HEK293 (cell line): ENCODE measurements around the gene EXOSC2.

Experiments
- CTCF ChIA-PET: fragments of 350-600 bp; formaldehyde crosslinking; extraction: SDS; loops from one replicate; lab custom pipeline; 2021; ENCODE audit warnings: antibody characterized with exemption; lab: Yijun Ruan, JAX
- POLR2A ChIA-PET: fragments of 300-600 bp; formaldehyde crosslinking; extraction: SDS; loops from one replicate; lab custom pipeline; 2020; ENCODE audit warnings: antibody characterized with exemption, inconsistent platforms; lab: Yijun Ruan, JAX
- H3K27ac ChIP-seq: fragments of 200-500 bp; sonication (Bioruptor generic); 2 replicates; pipeline ENCODE4 v1.5.1; 2014; ENCODE audit warnings: low read depth, low read length, control low read depth, inconsistent platforms; ENCODE audit errors: extremely low read depth
- H3K36me3 ChIP-seq, 2 experiments: fragments of 200-500 bp in 1 of 2; sonication (Bioruptor generic) in 1 of 2; 1 replicate in 1 of 2; 2 replicates in 1 of 2; pipeline ENCODE4 v1.5.1; 2014 to 2017; ENCODE audit warnings: inconsistent platforms in 2 of 2, low read length in 2 of 2; ENCODE audit not compliant: control insufficient read depth in 2 of 2, insufficient read depth in 1 of 2
- H3K4me1 ChIP-seq: fragments of 200-500 bp; sonication (Bioruptor generic); 2 replicates; pipeline ENCODE4 v1.5.1; 2014; ENCODE audit warnings: mild to moderate bottlenecking, low read length, inconsistent platforms; ENCODE audit not compliant: control insufficient read depth, insufficient read depth
- H3K4me3 ChIP-seq: 2 replicates; pipeline ENCODE4 v1.5.1; 2011; ENCODE audit warnings: low read depth, mild to moderate bottlenecking, control low read depth, low read length, moderate library complexity
- H3K9me3 ChIP-seq: fragments of 200-500 bp; sonication (Bioruptor generic); 2 replicates; pipeline ENCODE4 v1.5.1; 2014; ENCODE audit warnings: low read depth, low read length, inconsistent platforms; ENCODE audit not compliant: control insufficient read depth, insufficient read depth
- FEZF1 ChIP-seq: fragments of 450-650 bp; formaldehyde crosslinking; IDR thresholded peaks from 2 replicates; pipeline ENCODE4 v1.5.1; 2016; ENCODE audit warnings: missing biosample characterization, missing genetic modification characterization
- KLF10 ChIP-seq: fragments of 450-650 bp; IDR thresholded peaks from 2 replicates; pipeline ENCODE4 v1.5.1; 2018; ENCODE audit warnings: missing biosample characterization, mild to moderate bottlenecking, missing genetic modification characterization
- PBX3 ChIP-seq: sonication (generic); formaldehyde crosslinking; IDR thresholded peaks from 2 replicates; pipeline ENCODE4 v1.8.1; 2022; ENCODE audit warnings: mild to moderate bottlenecking, moderate library complexity, missing genetic modification reagents
- PRDM4 ChIP-seq: fragments of 450-650 bp; formaldehyde crosslinking; IDR thresholded peaks from 2 replicates; pipeline ENCODE4 v1.5.1; 2017; ENCODE audit warnings: missing biosample characterization, missing genetic modification characterization
- REPIN1 ChIP-seq: fragments of 450-650 bp; formaldehyde crosslinking; IDR thresholded peaks from 2 replicates; pipeline ENCODE4 v1.5.1; 2017; ENCODE audit warnings: missing biosample characterization, missing genetic modification characterization, low read depth
- SALL2 ChIP-seq: fragments of 450-650 bp; formaldehyde crosslinking; IDR thresholded peaks from 2 replicates; pipeline ENCODE4 v1.5.0; 2017; ENCODE audit warnings: missing biosample characterization, mild to moderate bottlenecking, missing genetic modification characterization, borderline replicate concordance
- SETDB1 ChIP-seq: IDR thresholded peaks from one replicate; pipeline ENCODE4 v1.6.1; 2017; ENCODE audit warnings: mild to moderate bottlenecking, low read length, moderate library complexity, mixed read lengths; ENCODE audit not compliant: insufficient read length
- SP3 ChIP-seq: fragments of 450-650 bp; formaldehyde crosslinking; IDR thresholded peaks from 2 replicates; pipeline ENCODE4 v1.5.1; 2016; ENCODE audit warnings: missing biosample characterization, missing genetic modification characterization
- ZIC2 ChIP-seq: fragments of 450-650 bp; formaldehyde crosslinking; IDR thresholded peaks from 2 replicates; pipeline ENCODE4 v1.5.1; 2016; ENCODE audit warnings: missing biosample characterization, missing genetic modification characterization
- ZNF148 ChIP-seq: fragments of 450-650 bp; formaldehyde crosslinking; IDR thresholded peaks from 2 replicates; pipeline ENCODE4 v1.5.0; 2017; ENCODE audit warnings: missing biosample characterization, missing genetic modification characterization, borderline replicate concordance
- ZNF18 ChIP-seq: fragments of 450-650 bp; formaldehyde crosslinking; IDR thresholded peaks from 2 replicates; pipeline ENCODE4 v1.5.1; 2016; ENCODE audit warnings: missing biosample characterization, missing genetic modification characterization
- ZNF2 ChIP-seq: fragments of 450-650 bp; formaldehyde crosslinking; IDR thresholded peaks from 2 replicates; pipeline ENCODE4 v1.5.1; 2016; ENCODE audit warnings: missing biosample characterization, missing genetic modification characterization
- ZNF248 ChIP-seq: fragments of 450-650 bp; formaldehyde crosslinking; IDR thresholded peaks from 2 replicates; pipeline ENCODE4 v1.5.1; 2017; ENCODE audit warnings: missing biosample characterization, missing genetic modification characterization
- ZNF335 ChIP-seq: fragments of 450-650 bp; formaldehyde crosslinking; conservative IDR thresholded peaks from 2 replicates; pipeline ENCODE4 v1.5.1; 2016; ENCODE audit warnings: missing biosample characterization, missing genetic modification characterization
- ZNF394 ChIP-seq: fragments of 450-650 bp; formaldehyde crosslinking; IDR thresholded peaks from 2 replicates; pipeline ENCODE4 v1.5.1; 2016; ENCODE audit warnings: missing biosample characterization, missing genetic modification characterization, mild to moderate bottlenecking, moderate library complexity, borderline replicate concordance
- ZNF398 ChIP-seq: fragments of 450-650 bp; formaldehyde crosslinking; IDR thresholded peaks from 2 replicates; pipeline ENCODE4 v1.5.1; 2017; ENCODE audit warnings: missing biosample characterization, missing genetic modification characterization
- ZNF416 ChIP-seq: fragments of 450-650 bp; formaldehyde crosslinking; IDR thresholded peaks from 2 replicates; pipeline ENCODE4 v1.5.1; 2016; ENCODE audit warnings: missing biosample characterization, missing genetic modification characterization
- ZNF544 ChIP-seq: fragments of 450-650 bp; formaldehyde crosslinking; IDR thresholded peaks from 2 replicates; pipeline ENCODE4 v1.5.0; 2017; ENCODE audit warnings: missing biosample characterization, missing genetic modification characterization
- ZNF600 ChIP-seq: fragments of 450-650 bp; formaldehyde crosslinking; IDR thresholded peaks from 2 replicates; pipeline ENCODE4 v1.5.1; 2016; ENCODE audit warnings: missing biosample characterization, missing genetic modification characterization
- ZNF621 ChIP-seq: fragments of 450-650 bp; formaldehyde crosslinking; IDR thresholded peaks from 2 replicates; pipeline ENCODE4 v1.5.1; 2017; ENCODE audit warnings: missing biosample characterization, missing genetic modification characterization
- ZNF777 ChIP-seq: fragments of 450-650 bp; formaldehyde crosslinking; IDR thresholded peaks from 2 replicates; pipeline ENCODE4 v1.5.1; 2017; ENCODE audit warnings: missing biosample characterization, missing genetic modification characterization, borderline replicate concordance
- ZNF791 ChIP-seq: fragments of 450-650 bp; formaldehyde crosslinking; IDR thresholded peaks from 2 replicates; pipeline ENCODE4 v1.5.1; 2016; ENCODE audit warnings: missing biosample characterization, missing genetic modification characterization
- TF ChIP-seq, protein P1 (sequence below): fragments of 450-650 bp; formaldehyde crosslinking; IDR thresholded peaks from 2 replicates; pipeline ENCODE4 v1.5.1; 2016; ENCODE audit warnings: missing biosample characterization, missing genetic modification characterization

The EXOSC2 gene

DNA sequence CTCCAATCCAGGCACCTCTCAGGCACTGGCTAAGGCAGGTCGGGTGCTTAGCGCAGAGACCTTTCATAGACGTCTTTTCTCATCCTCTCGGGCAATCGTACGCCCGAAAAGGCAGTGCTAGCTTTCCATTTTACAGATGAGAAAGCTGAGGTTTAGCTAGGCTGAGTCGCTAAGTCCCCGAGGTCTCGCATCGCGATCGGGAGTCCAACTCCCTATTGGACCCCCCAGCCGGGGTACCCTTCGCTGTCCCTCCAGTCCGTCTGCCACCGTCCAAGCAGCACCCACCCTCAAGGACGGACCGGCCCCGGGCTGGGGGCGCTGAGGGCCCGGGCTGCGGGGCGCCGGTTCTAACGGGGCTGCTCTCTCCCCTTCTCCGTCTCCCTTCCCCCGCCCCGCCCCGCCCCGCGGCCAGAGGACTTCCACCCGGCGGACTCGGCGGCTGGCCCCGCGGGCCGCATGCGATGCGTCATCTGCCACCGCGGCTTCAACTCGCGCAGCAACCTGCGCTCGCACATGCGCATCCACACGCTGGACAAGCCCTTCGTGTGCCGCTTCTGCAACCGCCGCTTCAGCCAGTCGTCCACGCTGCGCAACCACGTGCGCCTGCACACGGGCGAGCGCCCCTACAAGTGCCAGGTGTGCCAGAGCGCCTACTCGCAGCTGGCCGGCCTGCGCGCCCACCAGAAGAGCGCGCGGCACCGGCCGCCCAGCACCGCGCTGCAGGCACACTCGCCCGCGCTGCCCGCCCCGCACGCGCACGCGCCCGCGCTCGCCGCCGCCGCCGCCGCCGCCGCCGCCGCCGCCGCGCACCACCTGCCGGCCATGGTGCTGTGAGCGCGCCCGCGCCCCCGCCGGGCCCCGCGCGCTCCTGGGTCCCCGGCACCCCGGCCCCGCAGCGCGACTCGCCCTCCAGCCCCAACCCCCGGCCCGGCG lies 12.5 kb upstream of the EXOSC2 start:
- Histone ChIP-seq H3K27ac (no peak overlapping the region; the same call in 1 of the 2 replicates), H3K36me3 (no peaks in the 10 kb centered on the region), H3K4me1 (no peaks in the 10 kb centered on the region; the same call in 1 of the 2 replicates), H3K9me3 (no peaks in the 10 kb centered on the region), H3K4me3 (peak overlapping the region; percentile 57)
- CTCF ChIA-PET: interaction anchor here (0.6 to 15.8 kb wide), 8 partner anchors 11 to 217 kb away, joined by 3 to 305 read pairs (median 6); no protein-coding TSS in a partner anchor
- POLR2A ChIA-PET: interaction anchor here (0.9 to 3.1 kb wide), 3 partner anchors 12 to 227 kb away, joined by 3 to 10 read pairs (median 7); partner anchors contain the start of gene EXOSC2
- TF ChIP-seq ZNF398 (tag by site-specific recombination): no peak
- 0 out of 2 replicates have a peak, but pooled peaks have one; percentile 46 for TF ChIP-seq PBX3
- TF ChIP-seq SETDB1: no peak
- peak; percentile 70; the same call in 1 of the 2 replicates for TF ChIP-seq ZNF777 (tag by site-specific recombination)
- peak; percentile 30 for TF ChIP-seq SP3 (tag by site-specific recombination)
- no peak for TF ChIP-seq ZNF416 (tag by site-specific recombination)
- peak; percentile 52; the same call in 1 of the 2 replicates for TF ChIP-seq ZNF2 (tag by site-specific recombination)
- 0 out of 2 replicates have a peak, but pooled peaks have one; percentile 9 for TF ChIP-seq PRDM4 (tag by site-specific recombination)
- no peak for TF ChIP-seq ZNF544 (tag by site-specific recombination)
- TF ChIP-seq ZNF248: no peak
- TF ChIP-seq ZIC2 (tag by site-specific recombination): no peak
- TF ChIP-seq FEZF1: no peak
- no peak; the same call in 1 of the 2 replicates for TF ChIP-seq KLF10 (tag by site-specific recombination)
- TF ChIP-seq ZNF18 (tag by site-specific recombination): no peak
- TF ChIP-seq ZNF335 (tag by site-specific recombination): peak; percentile 83
- TF ChIP-seq ZNF394 (tag by site-specific recombination): 0 out of 2 replicates have a peak, but pooled peaks have one; percentile 24
- TF ChIP-seq ZNF600 (tag by site-specific recombination): no peak
- TF ChIP-seq, protein P1, sequence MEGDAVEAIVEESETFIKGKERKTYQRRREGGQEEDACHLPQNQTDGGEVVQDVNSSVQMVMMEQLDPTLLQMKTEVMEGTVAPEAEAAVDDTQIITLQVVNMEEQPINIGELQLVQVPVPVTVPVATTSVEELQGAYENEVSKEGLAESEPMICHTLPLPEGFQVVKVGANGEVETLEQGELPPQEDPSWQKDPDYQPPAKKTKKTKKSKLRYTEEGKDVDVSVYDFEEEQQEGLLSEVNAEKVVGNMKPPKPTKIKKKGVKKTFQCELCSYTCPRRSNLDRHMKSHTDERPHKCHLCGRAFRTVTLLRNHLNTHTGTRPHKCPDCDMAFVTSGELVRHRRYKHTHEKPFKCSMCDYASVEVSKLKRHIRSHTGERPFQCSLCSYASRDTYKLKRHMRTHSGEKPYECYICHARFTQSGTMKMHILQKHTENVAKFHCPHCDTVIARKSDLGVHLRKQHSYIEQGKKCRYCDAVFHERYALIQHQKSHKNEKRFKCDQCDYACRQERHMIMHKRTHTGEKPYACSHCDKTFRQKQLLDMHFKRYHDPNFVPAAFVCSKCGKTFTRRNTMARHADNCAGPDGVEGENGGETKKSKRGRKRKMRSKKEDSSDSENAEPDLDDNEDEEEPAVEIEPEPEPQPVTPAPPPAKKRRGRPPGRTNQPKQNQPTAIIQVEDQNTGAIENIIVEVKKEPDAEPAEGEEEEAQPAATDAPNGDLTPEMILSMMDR (tag by site-specific recombination): peak; percentile 41; the same call in 1 of the 2 replicates
- TF ChIP-seq REPIN1 (tag by site-specific recombination): no peak
- no peak for TF ChIP-seq ZNF791 (tag by site-specific recombination)
- no peak for TF ChIP-seq ZNF621 (tag by site-specific recombination)
- no peak for TF ChIP-seq SALL2 (tag by site-specific recombination)
- TF ChIP-seq ZNF148 (tag by site-specific recombination): no peak
